Peyer's patch (tissue), 4 donors: ENCODE data around the gene RIMS4.

Source experiments
- POLR2A ChIP-seq, 2 donors: fragments of 450-650 bp; IDR thresholded peaks; one replicate each; pipeline ENCODE4 v1.5.1; 2017; ENCODE audit warnings: antibody characterized with exemption in 2 of 2, mild to moderate bottlenecking in 2 of 2, moderate library complexity in 2 of 2
- TF ChIP-seq, protein P1 (sequence below), 6 experiments: fragments of 450-650 bp in 4 of 6; fragments of 200-600 bp in 2 of 6; sonication (generic) in 1 of 6; IDR thresholded peaks; one replicate each; pipeline ENCODE4 v1.5.1; 2017 to 2019; ENCODE audit warnings: antibody characterized with exemption in 6 of 6, mild to moderate bottlenecking in 3 of 6, moderate library complexity in 1 of 6

DNA sequence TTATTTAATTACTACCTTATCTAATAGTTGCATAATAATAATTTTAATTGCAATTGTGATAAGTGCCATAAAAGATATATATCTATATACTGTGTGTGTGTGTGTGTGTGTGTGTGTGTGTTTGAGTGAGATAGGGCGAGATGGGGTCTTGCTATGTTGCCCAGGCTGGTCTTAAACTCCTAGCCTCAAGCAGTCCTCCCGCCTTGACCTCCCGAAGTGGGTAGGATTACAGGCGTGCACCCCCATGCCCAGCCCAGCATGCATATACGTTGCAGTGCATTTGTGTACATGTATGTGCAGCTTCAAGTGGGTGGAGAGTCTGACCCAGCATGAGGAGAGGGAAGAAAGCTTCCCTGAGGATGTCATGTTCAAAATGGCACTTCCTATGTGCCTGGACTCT, 4.6 kb upstream of the RIMS4 start:
- TF ChIP-seq, protein P1, sequence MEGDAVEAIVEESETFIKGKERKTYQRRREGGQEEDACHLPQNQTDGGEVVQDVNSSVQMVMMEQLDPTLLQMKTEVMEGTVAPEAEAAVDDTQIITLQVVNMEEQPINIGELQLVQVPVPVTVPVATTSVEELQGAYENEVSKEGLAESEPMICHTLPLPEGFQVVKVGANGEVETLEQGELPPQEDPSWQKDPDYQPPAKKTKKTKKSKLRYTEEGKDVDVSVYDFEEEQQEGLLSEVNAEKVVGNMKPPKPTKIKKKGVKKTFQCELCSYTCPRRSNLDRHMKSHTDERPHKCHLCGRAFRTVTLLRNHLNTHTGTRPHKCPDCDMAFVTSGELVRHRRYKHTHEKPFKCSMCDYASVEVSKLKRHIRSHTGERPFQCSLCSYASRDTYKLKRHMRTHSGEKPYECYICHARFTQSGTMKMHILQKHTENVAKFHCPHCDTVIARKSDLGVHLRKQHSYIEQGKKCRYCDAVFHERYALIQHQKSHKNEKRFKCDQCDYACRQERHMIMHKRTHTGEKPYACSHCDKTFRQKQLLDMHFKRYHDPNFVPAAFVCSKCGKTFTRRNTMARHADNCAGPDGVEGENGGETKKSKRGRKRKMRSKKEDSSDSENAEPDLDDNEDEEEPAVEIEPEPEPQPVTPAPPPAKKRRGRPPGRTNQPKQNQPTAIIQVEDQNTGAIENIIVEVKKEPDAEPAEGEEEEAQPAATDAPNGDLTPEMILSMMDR (IDR thresholded peaks at IDR 0.05): no peak
- no peak for TF ChIP-seq POLR2A (IDR thresholded peaks at IDR 0.05)
